ENCODE results near the gene PITPNC1. TPM values are rescaled to one million over a fixed set of nuclear protein-coding genes. Genes with fewer than 3 reads are reported as not detected.

The PITPNC1 gene
- total RNA-seq, 4 donors from 2014 or later = 7.6 to 30.1 (median 15.1) TPM

DNA sequence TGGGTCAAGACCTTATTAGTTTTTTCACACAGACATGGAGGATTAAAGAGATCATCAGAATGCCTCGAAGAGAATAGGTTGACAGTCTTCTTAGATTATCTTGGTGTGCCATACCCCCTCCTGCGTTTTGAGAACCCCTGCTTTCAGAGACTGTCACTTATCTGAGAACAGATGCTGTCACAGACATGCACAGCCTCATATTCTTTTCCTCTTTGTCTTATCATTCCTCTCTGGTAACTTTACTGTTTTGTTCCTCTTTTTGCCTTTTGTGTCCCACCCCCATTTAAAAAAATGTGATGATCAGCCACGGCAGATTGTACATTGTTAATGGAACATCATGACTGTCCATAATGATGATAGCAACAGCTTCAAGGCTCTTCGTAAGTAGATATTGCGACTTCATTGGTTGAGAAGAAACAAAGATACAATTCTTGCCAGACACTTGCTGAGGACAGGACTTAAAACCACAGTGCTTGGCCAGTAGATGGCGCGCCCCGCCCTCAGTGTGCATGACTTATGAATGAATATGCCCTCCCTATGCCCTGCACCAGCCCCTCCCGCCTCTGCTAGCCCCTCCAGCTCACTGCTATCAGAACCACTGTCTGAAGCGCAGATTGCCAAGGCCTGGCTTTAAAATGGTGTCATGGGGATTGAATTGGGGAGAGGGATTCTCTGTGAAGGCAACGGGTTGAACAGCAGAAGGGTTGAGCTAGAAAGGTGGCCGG is 2.6 kb upstream of the PITPNC1 start:
- peak; percentile 39 for ATAC-seq
- H3K4me1 ChIP-seq = peaks cover 0 to 35% (median 0%) of the 10 kb centered on the region in 3 donors
- H3K4me3 ChIP-seq = no peak overlapping the region
- peak overlapping the region in 1 of 4 donors; percentile 11 for H3K27ac ChIP-seq
- TF ChIP-seq, protein P1, sequence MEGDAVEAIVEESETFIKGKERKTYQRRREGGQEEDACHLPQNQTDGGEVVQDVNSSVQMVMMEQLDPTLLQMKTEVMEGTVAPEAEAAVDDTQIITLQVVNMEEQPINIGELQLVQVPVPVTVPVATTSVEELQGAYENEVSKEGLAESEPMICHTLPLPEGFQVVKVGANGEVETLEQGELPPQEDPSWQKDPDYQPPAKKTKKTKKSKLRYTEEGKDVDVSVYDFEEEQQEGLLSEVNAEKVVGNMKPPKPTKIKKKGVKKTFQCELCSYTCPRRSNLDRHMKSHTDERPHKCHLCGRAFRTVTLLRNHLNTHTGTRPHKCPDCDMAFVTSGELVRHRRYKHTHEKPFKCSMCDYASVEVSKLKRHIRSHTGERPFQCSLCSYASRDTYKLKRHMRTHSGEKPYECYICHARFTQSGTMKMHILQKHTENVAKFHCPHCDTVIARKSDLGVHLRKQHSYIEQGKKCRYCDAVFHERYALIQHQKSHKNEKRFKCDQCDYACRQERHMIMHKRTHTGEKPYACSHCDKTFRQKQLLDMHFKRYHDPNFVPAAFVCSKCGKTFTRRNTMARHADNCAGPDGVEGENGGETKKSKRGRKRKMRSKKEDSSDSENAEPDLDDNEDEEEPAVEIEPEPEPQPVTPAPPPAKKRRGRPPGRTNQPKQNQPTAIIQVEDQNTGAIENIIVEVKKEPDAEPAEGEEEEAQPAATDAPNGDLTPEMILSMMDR (IDR thresholded peaks at IDR 0.05) = peak; percentile 73 to 87 (median 76)
- TF ChIP-seq EP300 (IDR thresholded peaks at IDR 0.05) = no peak
- H3K27me3 ChIP-seq = no peaks in the 10 kb centered on the region
- WGBS, 2 donors (ENCODE audit: low coverage in 1 of 2) = 12 to 14% methylated on average over 6 to 11 of the region's 12 CpGs
- H3K36me3 ChIP-seq = no peaks in the 10 kb centered on the region
- H3K9me3 ChIP-seq = no peaks in the 10 kb centered on the region

DNA sequence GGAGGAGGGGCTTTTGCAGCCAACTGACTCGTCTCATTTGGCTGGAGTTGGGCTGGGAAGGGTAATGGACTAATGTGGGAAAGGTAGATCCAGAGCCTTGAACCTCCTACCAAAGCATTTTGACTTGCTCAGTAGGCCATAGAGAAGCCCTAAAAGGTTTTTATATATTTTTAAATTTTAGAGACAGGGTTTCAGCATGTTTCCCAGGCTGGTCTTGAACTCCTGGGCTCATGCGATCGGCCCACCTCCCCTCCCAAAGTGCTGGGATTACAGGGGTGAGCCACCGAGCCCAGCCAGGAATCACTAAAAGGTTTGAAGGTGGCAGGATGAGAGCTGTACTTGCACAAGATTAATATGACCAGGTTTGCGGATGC is 2.0 kb upstream of the PITPNC1 start:
- TF ChIP-seq, protein P1 (IDR thresholded peaks at IDR 0.05) = no peak
- no peak for TF ChIP-seq EP300 (IDR thresholded peaks at IDR 0.05)
- TF ChIP-seq POLR2AphosphoS5 (IDR thresholded peaks at IDR 0.05) = no peak
- TF ChIP-seq POLR2A (IDR thresholded peaks at IDR 0.05) = no peak
- Histone ChIP-seq H3K27me3 (no peaks in the 10 kb centered on the region), H3K9me3 (no peaks in the 10 kb centered on the region), H3K4me1 (peaks cover 0 to 40% (median 0%) of the 10 kb centered on the region in 3 donors), H3K36me3 (no peaks in the 10 kb centered on the region), H3K4me3 (no peak overlapping the region), H3K27ac (peak overlapping the region in 1 of 4 donors; percentile 11)
- ATAC-seq = no peak
- WGBS, 2 donors (ENCODE audit: low coverage in 1 of 2) = 60 to 80% methylated on average over 3 to 5 of the region's 5 CpGs

DNA sequence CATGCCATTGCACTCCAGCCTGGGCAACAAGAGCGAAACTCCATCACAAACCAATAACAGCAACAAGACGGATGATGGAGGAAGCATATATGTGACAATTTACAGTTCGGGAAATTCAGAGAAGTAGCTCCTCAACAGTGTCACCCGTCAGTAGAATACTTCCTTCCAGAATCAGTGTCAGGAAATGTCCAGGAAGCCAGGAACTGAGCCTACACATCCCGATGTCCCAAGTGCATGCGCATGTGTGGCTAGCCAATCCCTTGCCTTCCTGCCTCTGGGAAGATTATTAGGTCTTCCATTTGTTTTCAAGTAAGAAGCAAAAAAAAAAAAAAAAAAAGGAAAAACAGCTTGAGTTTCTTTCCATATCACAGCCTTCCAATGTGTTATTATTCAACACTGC is 1.4 kb upstream of the PITPNC1 start:
- 51 to 79% methylated on average over 5 to 6 of the region's 6 CpGs for WGBS, 2 donors (ENCODE audit: low coverage in 1 of 2)
- Histone ChIP-seq H3K4me1 (peaks cover 0 to 43% (median 0%) of the 10 kb centered on the region in 3 donors), H3K4me3 (no peak overlapping the region), H3K36me3 (no peaks in the 10 kb centered on the region), H3K9me3 (no peaks in the 10 kb centered on the region), H3K27me3 (no peaks in the 10 kb centered on the region), H3K27ac (peak overlapping the region in 2 of 4 donors; percentile 97 to 99)
- TF ChIP-seq POLR2A (IDR thresholded peaks at IDR 0.05) (no peak), POLR2AphosphoS5 (IDR thresholded peaks at IDR 0.05) (no peak), EP300 (IDR thresholded peaks at IDR 0.05) (no peak)
- TF ChIP-seq, protein P1 (IDR thresholded peaks at IDR 0.05) = no peak
- ATAC-seq = no peak

DNA sequence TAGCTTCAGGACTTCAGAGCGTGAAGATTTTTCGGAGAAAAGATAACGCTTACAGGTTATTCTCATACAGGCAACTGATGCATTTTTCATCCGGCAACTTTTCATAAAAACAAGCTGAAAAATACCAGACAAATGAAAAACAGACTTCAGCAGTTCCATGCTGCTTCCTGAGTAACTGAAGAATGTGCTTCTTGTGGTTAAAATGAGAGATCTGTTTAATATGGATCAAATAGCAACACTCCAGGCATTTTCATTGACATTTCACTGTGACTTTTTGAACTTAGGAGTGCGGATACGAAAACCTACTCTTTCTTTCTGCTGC is 705 bp upstream of the PITPNC1 start:
- H3K27ac ChIP-seq = peak overlapping the region; percentile 57 to 99 (median 98)

More for the DNA sequence above, 705 bp upstream of the PITPNC1 start:
- 20 to 28% methylated on average over 6 of the region's 6 CpGs for WGBS, 2 donors (ENCODE audit: low coverage in 1 of 2)
- Histone ChIP-seq H3K9me3 (no peaks in the 10 kb centered on the region), H3K36me3 (no peaks in the 10 kb centered on the region), H3K27me3 (no peaks in the 10 kb centered on the region), H3K4me1 (peaks cover 0 to 46% (median 0%) of the 10 kb centered on the region in 3 donors), H3K4me3 (peak overlapping the region; percentile 73 to 76)
- TF ChIP-seq, protein P1 (IDR thresholded peaks at IDR 0.05) = no peak
- TF ChIP-seq POLR2A (IDR thresholded peaks at IDR 0.05) = no peak
- TF ChIP-seq EP300 (IDR thresholded peaks at IDR 0.05) = no peak
- TF ChIP-seq POLR2AphosphoS5 (IDR thresholded peaks at IDR 0.05) = no peak
- no peak for ATAC-seq

Data from gastroesophageal sphincter (tissue), 4 donors.